ENCODE measurements around the gene ASPHD2. TPM values are rescaled to one million over a fixed set of nuclear protein-coding genes. Genes with fewer than 3 reads are reported as not detected.

ASPHD2 gene
- total and polyA plus RNA-seq, 8 donors: 0.45 to 48.4 (median 3.9) TPM

DNA sequence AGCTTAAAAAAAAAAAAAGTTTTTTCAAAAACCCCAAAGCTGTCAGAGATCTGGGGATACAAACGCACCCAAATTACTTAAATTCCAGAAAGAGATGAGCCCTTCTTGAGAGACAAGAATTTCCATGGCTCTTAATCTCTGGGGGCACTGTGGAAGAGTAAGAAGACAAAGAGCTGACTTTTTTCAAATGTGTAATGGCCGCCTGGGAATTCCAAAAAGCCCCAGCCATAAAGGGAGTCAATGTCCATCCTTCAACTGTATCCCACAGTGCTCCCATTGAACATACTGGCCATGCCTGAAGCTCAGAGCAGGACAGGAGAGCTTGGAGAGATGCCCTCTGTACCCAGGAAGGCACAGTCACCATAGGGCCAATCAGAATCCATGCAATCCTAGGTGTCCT, 37.4 kb upstream of the ASPHD2 start:
- 73 to 79% (median 77%) methylated on average over 2 of the region's 2 CpGs for WGBS, 5 donors
- H3K4me1 ChIP-seq: no peaks in the 10 kb centered on the region
- no peaks in the 10 kb centered on the region for H3K9me3 ChIP-seq
- TF ChIP-seq EP300 (IDR thresholded peaks at IDR 0.05) (no peak), POLR2A (IDR thresholded peaks at IDR 0.05) (no peak), POLR2AphosphoS5 (IDR thresholded peaks at IDR 0.05) (no peak), CTCF (IDR thresholded peaks at IDR 0.05) (no peak)
- no peaks in the 10 kb centered on the region for H3K36me3 ChIP-seq
- intact Hi-C loops (cut with DNase I; ENCODE audit: low total_unique reads): no loop called here
- H3K27ac ChIP-seq: no peak overlapping the region
- DNase-seq: no peak
- no peak overlapping the region for H3K4me3 ChIP-seq
- peaks cover 0 to 53% (median 9%) of the 10 kb centered on the region in 3 donors for H3K27me3 ChIP-seq

DNA sequence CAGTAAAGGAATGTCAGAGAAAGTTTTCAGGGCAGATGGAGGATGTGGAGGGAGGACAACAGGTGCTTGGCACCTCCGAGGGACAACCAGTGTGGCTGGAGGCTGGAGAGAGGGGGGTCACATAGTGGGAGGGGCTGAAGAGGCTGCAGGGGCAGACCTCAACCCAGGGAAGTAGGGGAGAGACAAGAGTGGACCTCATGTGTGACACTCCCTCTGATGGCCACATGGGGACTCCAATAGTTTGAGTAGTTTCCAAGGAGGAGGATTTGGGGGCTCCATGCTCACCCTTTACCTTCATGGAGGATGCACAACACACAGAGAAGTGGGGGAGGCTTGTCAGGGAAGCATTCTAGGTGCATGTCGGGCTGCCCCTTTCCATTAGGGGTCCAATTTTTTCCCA, 35.1 kb upstream of the ASPHD2 start:
- H3K36me3 ChIP-seq: no peaks in the 10 kb centered on the region
- intact Hi-C loops (cut with DNase I; ENCODE audit: low total_unique reads): no loop called here
- no peaks in the 10 kb centered on the region for H3K9me3 ChIP-seq
- TF ChIP-seq CTCF (IDR thresholded peaks at IDR 0.05) (no peak), POLR2AphosphoS5 (IDR thresholded peaks at IDR 0.05) (no peak), EP300 (IDR thresholded peaks at IDR 0.05) (no peak), POLR2A (IDR thresholded peaks at IDR 0.05) (no peak)
- no peak overlapping the region for H3K4me3 ChIP-seq
- no peak overlapping the region for H3K27ac ChIP-seq
- no peak for DNase-seq
- H3K27me3 ChIP-seq: peaks cover 0 to 32% (median 9%) of the 10 kb centered on the region in 3 donors
- H3K4me1 ChIP-seq: no peaks in the 10 kb centered on the region
- 50 to 63% (median 54%) methylated on average over 2 of the region's 2 CpGs for WGBS, 5 donors

DNA sequence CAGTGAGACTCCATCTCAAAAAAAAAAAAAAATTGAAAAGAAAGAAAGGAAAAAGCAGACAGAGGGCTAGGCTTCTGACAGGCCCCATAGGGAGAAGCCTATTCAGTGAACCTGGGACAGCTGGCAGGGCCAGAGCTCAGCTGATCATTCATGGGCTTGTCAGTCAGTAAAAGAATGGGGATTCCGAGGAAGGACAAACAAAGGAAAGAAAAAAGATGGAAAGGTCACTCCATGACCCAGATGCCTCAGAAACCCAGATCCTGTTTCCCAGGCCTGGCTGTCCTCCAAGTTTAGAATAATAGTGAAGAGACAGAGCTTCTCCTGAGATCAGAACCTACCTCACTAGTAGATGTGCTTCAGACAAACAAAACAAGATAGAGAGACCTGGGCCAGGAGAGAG, 34.3 kb upstream of the ASPHD2 start:
- 0 to 28% (median 25%) methylated on average over 1 of the region's 1 CpG for WGBS, 5 donors
- no peak overlapping the region for H3K4me3 ChIP-seq
- H3K4me1 ChIP-seq: no peaks in the 10 kb centered on the region
- intact Hi-C loops (cut with DNase I; ENCODE audit: low total_unique reads): loop anchor here (5.0 kb wide), 1 partner anchor 68 kb away; no protein-coding TSS in a partner anchor
- H3K36me3 ChIP-seq: no peaks in the 10 kb centered on the region
- TF ChIP-seq EP300 (IDR thresholded peaks at IDR 0.05): no peak
- no peak for TF ChIP-seq POLR2AphosphoS5 (IDR thresholded peaks at IDR 0.05)
- no peak for TF ChIP-seq POLR2A (IDR thresholded peaks at IDR 0.05)
- TF ChIP-seq CTCF (IDR thresholded peaks at IDR 0.05): no peak
- DNase-seq: no peak
- H3K27me3 ChIP-seq: peaks cover 0 to 31% (median 9%) of the 10 kb centered on the region in 3 donors
- no peak overlapping the region for H3K27ac ChIP-seq
- H3K9me3 ChIP-seq: no peaks in the 10 kb centered on the region

- intact Hi-C loops (cut with DNase I; ENCODE audit: low total_unique reads): loop anchor here (5.0 kb wide), 1 partner anchor 66 kb away; no protein-coding TSS in a partner anchor
- DNase-seq: no peak
- H3K4me3 ChIP-seq: no peak overlapping the region
- no peaks in the 10 kb centered on the region for H3K36me3 ChIP-seq
- no peak overlapping the region for H3K27ac ChIP-seq
- H3K27me3 ChIP-seq: peaks cover 0 to 27% (median 9%) of the 10 kb centered on the region in 3 donors
- H3K4me1 ChIP-seq: no peaks in the 10 kb centered on the region
- 35 to 60% (median 54%) methylated on average over 5 of the region's 5 CpGs for WGBS, 5 donors
- no peaks in the 10 kb centered on the region for H3K9me3 ChIP-seq
- no peak for TF ChIP-seq POLR2A (IDR thresholded peaks at IDR 0.05)
- TF ChIP-seq EP300 (IDR thresholded peaks at IDR 0.05): no peak
- no peak for TF ChIP-seq POLR2AphosphoS5 (IDR thresholded peaks at IDR 0.05)
- TF ChIP-seq CTCF (IDR thresholded peaks at IDR 0.05): no peak
These were observed 33.1 kb upstream of the ASPHD2 start for GRCh38 chr22:26395926-26396325.
